WTC11 (cell line): ENCODE data around the gene NCF4. TPM values are rescaled to one million over a fixed set of nuclear protein-coding genes. Genes with fewer than 3 reads are reported as not detected.

Experiments
- ATAC-seq: fragments of 200-7000 bp; cut with Tn5 transposase; 2 replicates; pipeline ENCODE4 v1.10.0; 2021; ENCODE audit warnings: mild to moderate bottlenecking, moderate library complexity
- CTCF ChIA-PET: fragments of 300-600 bp; sonication (Branson Sonifier 250); formaldehyde crosslinking; loops from one replicate; lab custom pipeline; 2021; ENCODE audit warnings: antibody characterized with exemption; lab: Charles Lee
- POLR2A ChIA-PET: fragments of 350-600 bp; sonication (Branson Sonifier 250); formaldehyde crosslinking; loops from one replicate; lab custom pipeline; 2021; ENCODE audit warnings: antibody characterized with exemption; lab: Charles Lee
- DNase-seq: peaks from one replicate; pipeline ENCODE4 v3.0.0; 2021; ENCODE audit warnings: low spot score
- H3K27ac Mint-ChIP-seq: 2 replicates; pipeline ENCODE4 v1.8.0; 2021; ENCODE audit warnings: mixed read lengths
- H3K27me3 Mint-ChIP-seq: 2 replicates; pipeline ENCODE4 v1.8.0; 2021; ENCODE audit warnings: low read depth, mild to moderate bottlenecking, moderate library complexity, mixed read lengths
- H3K36me3 Mint-ChIP-seq: 2 replicates; pipeline ENCODE4 v1.8.0; 2021; ENCODE audit warnings: mixed read lengths
- H3K4me1 Mint-ChIP-seq: 2 replicates; pipeline ENCODE4 v1.8.0; 2022; ENCODE audit warnings: mixed read lengths
- H3K4me3 Mint-ChIP-seq: 2 replicates; pipeline ENCODE4 v1.8.0; 2021; ENCODE audit warnings: mild to moderate bottlenecking, moderate library complexity, mixed read lengths
- H3K9me3 Mint-ChIP-seq: 2 replicates; pipeline ENCODE4 v1.8.0; 2021; ENCODE audit warnings: mixed read lengths
- AFF4 ChIP-seq: sonication (generic); formaldehyde crosslinking; IDR thresholded peaks from 2 replicates; pipeline ENCODE4 v1.8.1; 2023; ENCODE audit warnings: mild to moderate bottlenecking, missing genetic modification reagents, borderline replicate concordance
- EMX1 ChIP-seq: fragments of 250-450 bp; sonication (Bioruptor Pico); IDR thresholded peaks from 2 replicates; pipeline ENCODE4 v1.8.0; 2021; ENCODE audit warnings: mild to moderate bottlenecking
- JUN ChIP-seq: sonication (generic); formaldehyde crosslinking; IDR thresholded peaks from 2 replicates; pipeline ENCODE4 v1.8.0; 2023; ENCODE audit warnings: mild to moderate bottlenecking, missing genetic modification reagents
- MLX ChIP-seq: sonication (generic); formaldehyde crosslinking; IDR thresholded peaks from 2 replicates; pipeline ENCODE4 v1.8.1; 2023; ENCODE audit warnings: mild to moderate bottlenecking, missing genetic modification reagents, moderate library complexity
- NR1H2 ChIP-seq: sonication (generic); formaldehyde crosslinking; IDR thresholded peaks from 2 replicates; pipeline ENCODE4 v1.9.0; 2021; ENCODE audit warnings: mild to moderate bottlenecking, moderate library complexity, missing genetic modification reagents
- OVOL2 ChIP-seq: fragments of 250-450 bp; sonication (Bioruptor Pico); IDR thresholded peaks from 2 replicates; pipeline ENCODE4 v1.9.0; 2021; ENCODE audit warnings: mild to moderate bottlenecking, borderline replicate concordance
- PREB ChIP-seq: sonication (generic); formaldehyde crosslinking; IDR thresholded peaks from 2 replicates; pipeline ENCODE4 v1.8.1; 2022; ENCODE audit warnings: mild to moderate bottlenecking, missing genetic modification reagents, moderate library complexity, borderline replicate concordance
- PRRX2 ChIP-seq: fragments of 250-450 bp; sonication (Bioruptor Pico); IDR thresholded peaks from 2 replicates; pipeline ENCODE4 v1.8.0; 2021; ENCODE audit warnings: mild to moderate bottlenecking
- SP1 ChIP-seq: sonication (generic); formaldehyde crosslinking; conservative IDR thresholded peaks from 2 replicates; pipeline ENCODE4 v1.8.1; 2022; ENCODE audit warnings: missing genetic modification reagents
- ZBTB21 ChIP-seq: sonication (generic); formaldehyde crosslinking; IDR thresholded peaks from 2 replicates; pipeline ENCODE4 v1.8.1; 2023; ENCODE audit warnings: mild to moderate bottlenecking, missing genetic modification reagents, borderline replicate concordance
- ZMAT4 ChIP-seq: fragments of 250-450 bp; sonication (Bioruptor Pico); IDR thresholded peaks from 2 replicates; pipeline ENCODE4 v1.9.0; 2021; ENCODE audit warnings: mild to moderate bottlenecking
- ZNF281 ChIP-seq: sonication (generic); formaldehyde crosslinking; IDR thresholded peaks from 2 replicates; pipeline ENCODE4 v1.8.0; 2023; ENCODE audit warnings: mild to moderate bottlenecking, missing genetic modification reagents
- ZNF416 ChIP-seq: fragments of 250-450 bp; sonication (Bioruptor Pico); IDR thresholded peaks from 2 replicates; pipeline ENCODE4 v1.9.0; 2021; ENCODE audit warnings: mild to moderate bottlenecking, inconsistent platforms
- ZNF532 ChIP-seq: fragments of 250-450 bp; sonication (Bioruptor Pico); IDR thresholded peaks from 2 replicates; pipeline ENCODE4 v1.9.0; 2021; ENCODE audit warnings: mild to moderate bottlenecking, borderline replicate concordance
- ZSCAN18 ChIP-seq: fragments of 250-450 bp; sonication (Bioruptor Pico); IDR thresholded peaks from 2 replicates; pipeline ENCODE4 v2.1.2; 2022; ENCODE audit warnings: mild to moderate bottlenecking, moderate library complexity
- total RNA-seq: library from RNA; stranded (reverse); gene quantifications from 3 replicates; pipeline ENCODE4 v1.2.3, GENCODE V29; 2021

The NCF4 gene
- total RNA-seq, 1 experiment from 2014 or later, result not detected

- POLR2A ChIA-PET, result no interaction called here
- Mint-ChIP-seq H3K4me3 (no peak overlapping the region), H3K9me3 (no peaks in the 10 kb centered on the region), H3K27ac (no peak overlapping the region), H3K27me3 (peaks cover 18% of the 10 kb centered on the region), H3K36me3 (no peaks in the 10 kb centered on the region), H3K4me1 (peaks cover 3% of the 10 kb centered on the region)
- no peak for ATAC-seq
- no peak for DNase-seq
- TF ChIP-seq NR1H2 (CRISPR knock-in tag) (no peak), ZMAT4 (no peak), MLX (CRISPR knock-in tag) (no peak), ZNF281 (CRISPR knock-in tag) (no peak), PRRX2 (CRISPR knock-in tag) (no peak), PREB (no peak), SP1 (CRISPR knock-in tag) (no peak), OVOL2 (CRISPR knock-in tag) (no peak), EMX1 (no peak), JUN (CRISPR knock-in tag) (no peak), ZNF532 (CRISPR knock-in tag) (no peak), ZBTB21 (CRISPR knock-in tag) (no peak), AFF4 (CRISPR knock-in tag) (no peak), ZNF416 (CRISPR knock-in tag) (no peak), ZSCAN18 (CRISPR knock-in tag) (no peak)
- CTCF ChIA-PET, result interaction anchor here (1.9 kb wide), 1 partner anchor 114 kb away, joined by 8 read pairs; no protein-coding TSS in a partner anchor
Observed at GRCh38 chr22:36863281-36863680, 2.5 kb downstream of the NCF4 start.
